B cell (primary cell): ENCODE data around the gene GJA9. TPM values are rescaled to one million over a fixed set of nuclear protein-coding genes. Genes with fewer than 3 reads are reported as not detected.

Experiments
- ATAC-seq: fragments of 200-7000 bp; cut with Tn5 transposase; one replicate; pipeline ENCODE4 v1.10.0; 2021; ENCODE audit warnings: low read depth, mild to moderate bottlenecking, moderate number of reproducible peaks, moderate library complexity
- CTCF ChIA-PET: fragments of 350-600 bp; sonication (Branson Sonifier 250); formaldehyde crosslinking; loops from one replicate; lab custom pipeline; 2021; ENCODE audit warnings: antibody characterized with exemption, inconsistent platforms; lab: Charles Lee
- POLR2A ChIA-PET: fragments of 350-600 bp; sonication (Branson Sonifier 250); formaldehyde crosslinking; loops from one replicate; lab custom pipeline; 2021; ENCODE audit warnings: antibody characterized with exemption; lab: Charles Lee
- DNase-seq: peaks from one replicate; pipeline ENCODE4 v3.0.0; 2013
- H2AFZ ChIP-seq: 2 replicates; pipeline ENCODE4 v1.6.1; 2012; ENCODE audit warnings: mild to moderate bottlenecking, low read depth, low read length; ENCODE audit not compliant: insufficient read depth, poor library complexity, severe bottlenecking
- H3K27ac ChIP-seq, 2 donors: 1 replicate in 1 of 2; 2 replicates in 1 of 2; pipeline ENCODE4 v1.5.1; 2012 to 2013; ENCODE audit warnings: low read length in 2 of 2, mild to moderate bottlenecking in 2 of 2, moderate library complexity in 1 of 2
- H3K27me3 ChIP-seq, 4 experiments: fragments of 200-600 bp in 1 of 4; sonication (generic) in 1 of 4; replicated peaks in 1 of 4; 1 replicate in 2 of 4; 2 replicates in 2 of 4; pipeline versions ENCODE4 v1.6.1 to v1.7.0; 2013 to 2016; ENCODE audit warnings: low read length in 3 of 4, mild to moderate bottlenecking in 2 of 4, mixed read lengths in 1 of 4, moderate library complexity in 1 of 4; ENCODE audit not compliant: insufficient read depth in 4 of 4, control insufficient read depth in 3 of 4; ENCODE audit errors: control extremely low read depth in 1 of 4
- H3K36me3 ChIP-seq, 2 experiments: replicated peaks in 1 of 2; 1 replicate in 1 of 2; 2 replicates in 1 of 2; pipeline versions ENCODE4 v1.6.1 to v1.7.1; 2013; ENCODE audit warnings: low read length in 1 of 2; ENCODE audit not compliant: insufficient read depth in 2 of 2, control insufficient read depth in 1 of 2; ENCODE audit errors: control extremely low read depth in 1 of 2, extremely low read depth in 1 of 2
- H3K4me1 ChIP-seq, 2 donors: fragments of 200-600 bp in 1 of 2; sonication (generic) in 1 of 2; 1 replicate in 1 of 2; 2 replicates in 1 of 2; pipeline versions ENCODE4 v1.5.1 to v1.6.1; 2013 to 2017; ENCODE audit warnings: low read length in 2 of 2; ENCODE audit not compliant: control insufficient read depth in 2 of 2, insufficient read depth in 2 of 2
- H3K4me2 ChIP-seq: replicated peaks from 2 replicates; pipeline ENCODE3; 2012; ENCODE audit warnings: mild to moderate bottlenecking, low read depth, low read length; ENCODE audit not compliant: poor library complexity, severe bottlenecking
- H3K4me3 ChIP-seq, 5 experiments: fragments of 200-600 bp in 1 of 5; sonication (generic) in 1 of 5; 1 replicate in 3 of 5; 2 replicates in 2 of 5; pipeline versions ENCODE4 v1.5.1 to v1.7.0; 2011 to 2016; ENCODE audit warnings: low read length in 4 of 5, mild to moderate bottlenecking in 4 of 5, low read depth in 2 of 5, control low read depth in 1 of 5, moderate library complexity in 1 of 5; ENCODE audit not compliant: insufficient read depth in 1 of 5; ENCODE audit errors: control extremely low read depth in 1 of 5, extremely low read depth in 1 of 5
- H3K79me2 ChIP-seq: fragments of 200-600 bp; sonication (generic); one replicate; pipeline ENCODE4 v1.6.0; 2016; ENCODE audit warnings: low read length; ENCODE audit not compliant: control insufficient read depth, insufficient read depth
- H3K9ac ChIP-seq: fragments of 200-600 bp; sonication (generic); 2 replicates; pipeline ENCODE4 v1.6.1; 2017; ENCODE audit warnings: mild to moderate bottlenecking, low read length, moderate library complexity
- H3K9me3 ChIP-seq, 3 donors: one replicate each; pipeline versions ENCODE4 v1.6.1 to v1.7.1; 2013; ENCODE audit warnings: low read length in 2 of 3; ENCODE audit not compliant: control insufficient read depth in 2 of 3, insufficient read depth in 1 of 3; ENCODE audit errors: control extremely low read depth in 1 of 3
- H4K20me1 ChIP-seq: 2 replicates; pipeline ENCODE4 v1.6.0; 2012; ENCODE audit warnings: mild to moderate bottlenecking, low read length; ENCODE audit not compliant: insufficient read depth, control insufficient read depth, poor library complexity, severe bottlenecking
- H3K27ac Mint-ChIP-seq: one replicate; pipeline ENCODE4 v1.8.0; 2021; ENCODE audit warnings: mixed read lengths
- H3K27me3 Mint-ChIP-seq: one replicate; pipeline ENCODE4 v1.8.0; 2021; ENCODE audit warnings: mixed read lengths
- H3K4me1 Mint-ChIP-seq: one replicate; pipeline ENCODE4 v1.8.0; 2021; ENCODE audit warnings: mixed read lengths
- H3K4me3 Mint-ChIP-seq: one replicate; pipeline ENCODE4 v1.8.0; 2021; ENCODE audit warnings: mixed read lengths
- H3K9me3 Mint-ChIP-seq: one replicate; pipeline ENCODE4 v1.8.0; 2022; ENCODE audit warnings: mixed read lengths; ENCODE audit not compliant: insufficient read depth
- CTCF ChIP-seq: fragments of 200-600 bp; IDR thresholded peaks from one replicate; pipeline ENCODE4 v1.8.0; 2022; ENCODE audit warnings: antibody characterized with exemption, mild to moderate bottlenecking
- EZH2 ChIP-seq: IDR thresholded peaks from 2 replicates; pipeline ENCODE4 v1.6.1; 2012; ENCODE audit warnings: borderline replicate concordance, low read depth, mild to moderate bottlenecking, moderate library complexity, low read length; ENCODE audit not compliant: insufficient read depth, poor library complexity, severe bottlenecking
- WGBS: methylation state at CpG from one replicate; pipeline ENCODE4 v1.1.5; 2013; ENCODE audit warnings: missing lambda C conversion rate; ENCODE audit not compliant: insufficient coverage; 5-methylcytosine and 5-hydroxymethylcytosine counted together
- intact Hi-C: fragments of 100-400 bp; cut with micrococcal nuclease; formaldehyde crosslinking; loops from one replicate; pipeline ENCODE4 v1.10.0; 2022
- polyA plus RNA-seq: library from polyadenylated mRNA; depleted of rRNA; stranded (reverse); fragments of >200 nt; gene quantifications from 2 replicates; pipeline ENCODE4 v1.2.3, GENCODE V29; 2012
- total RNA-seq, 2 donors: library from RNA; stranded (reverse); fragments of 120-200 nt in 1 of 2; gene quantifications; 1 replicate in 1 of 2; 2 replicates in 1 of 2; pipeline versions ENCODE4 v1.2.3 to v1.2.4, GENCODE V29; 2013 to 2022

Gene GJA9
- total and polyA plus RNA-seq, 2 donors (not counting 1 experiment from before 2014, with no cell fraction given), result not detected

DNA sequence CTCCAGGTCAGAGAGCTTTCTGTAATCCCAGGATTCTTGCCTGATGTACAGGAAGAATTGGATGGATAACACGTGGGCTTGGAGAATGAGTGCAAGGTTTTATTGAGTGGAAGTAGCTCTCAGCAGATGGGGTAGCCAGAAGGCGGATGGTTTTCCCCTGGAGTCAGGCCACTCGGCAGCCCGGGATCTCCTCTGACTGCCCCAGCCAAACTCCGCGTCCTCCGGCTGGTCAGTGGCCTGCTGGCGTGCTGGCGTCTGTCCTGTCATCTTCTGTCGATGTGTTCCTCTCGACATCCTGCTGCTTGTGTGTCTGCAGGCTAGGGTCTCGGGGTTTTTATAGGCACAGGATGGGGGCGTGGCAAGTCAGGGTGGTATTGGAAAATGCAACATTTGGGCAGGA, 27.4 kb upstream of the GJA9 start:
- Mint-ChIP-seq H3K27ac (no peak overlapping the region), H3K9me3 (peaks cover 4% of the 10 kb centered on the region), H3K27me3 (no peaks in the 10 kb centered on the region), H3K4me3 (no peak overlapping the region), H3K4me1 (no peaks in the 10 kb centered on the region)
- ATAC-seq (no peak), DNase-seq (no peak)
- POLR2A ChIA-PET, result no interaction called here
- H3K36me3 ChIP-seq, result no peaks in the 10 kb centered on the region
- intact Hi-C loops, result no loop called here
- H3K4me3 ChIP-seq, result no peak overlapping the region
- no peak overlapping the region for H3K4me2 ChIP-seq
- no peak overlapping the region for H3K27ac ChIP-seq
- no peaks in the 10 kb centered on the region for H4K20me1 ChIP-seq
- H3K9ac ChIP-seq, result no peak overlapping the region
- TF ChIP-seq EZH2, result no peak
- no peak for TF ChIP-seq CTCF
- 95% methylated on average over 11 of the region's 13 CpGs for WGBS
- no peaks in the 10 kb centered on the region for H3K27me3 ChIP-seq
- H2AFZ ChIP-seq, result no peak overlapping the region
- no peaks in the 10 kb centered on the region for H3K4me1 ChIP-seq
- H3K79me2 ChIP-seq, result no peaks in the 10 kb centered on the region
- peaks cover 2 to 17% (median 4%) of the 10 kb centered on the region in 3 donors for H3K9me3 ChIP-seq
- CTCF ChIA-PET, result no interaction called here

DNA sequence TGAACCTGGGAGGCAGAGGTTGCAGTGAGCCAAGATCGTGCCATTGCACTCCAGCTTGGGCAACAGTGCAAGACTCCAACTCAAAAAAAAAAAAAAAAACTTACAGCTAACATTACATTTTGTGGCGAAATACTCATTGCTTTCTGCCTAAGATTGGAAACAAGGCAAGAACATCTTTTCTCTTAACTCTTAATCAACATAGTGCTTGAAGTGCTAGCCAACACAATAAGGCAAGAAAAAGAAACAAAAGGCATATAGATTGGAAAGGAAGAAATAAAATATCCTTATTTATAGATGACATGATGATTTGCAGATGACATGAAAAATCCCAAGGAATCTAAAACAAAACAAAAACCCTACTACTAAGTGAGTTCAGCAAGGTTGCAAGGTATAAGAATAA, 24.6 kb upstream of the GJA9 start:
- DNase-seq (no peak), ATAC-seq (no peak)
- ChIA-PET CTCF (no interaction called here), POLR2A (no interaction called here)
- TF ChIP-seq CTCF (no peak), EZH2 (no peak)
- no peak overlapping the region for H3K4me3 ChIP-seq
- no peaks in the 10 kb centered on the region for H4K20me1 ChIP-seq
- H3K9me3 Mint-ChIP-seq, result peaks cover 4% of the 10 kb centered on the region
- H3K4me3 Mint-ChIP-seq, result no peak overlapping the region
- H3K27me3 ChIP-seq, result no peaks in the 10 kb centered on the region
- H3K4me1 ChIP-seq, result no peaks in the 10 kb centered on the region
- H3K36me3 ChIP-seq, result no peaks in the 10 kb centered on the region
- no peaks in the 10 kb centered on the region for H3K4me1 Mint-ChIP-seq
- H3K79me2 ChIP-seq, result no peaks in the 10 kb centered on the region
- 100% methylated on average over 1 of the region's 2 CpGs for WGBS
- intact Hi-C loops, result no loop called here
- no peaks in the 10 kb centered on the region for H3K27me3 Mint-ChIP-seq
- H2AFZ ChIP-seq, result no peak overlapping the region
- no peak overlapping the region for H3K4me2 ChIP-seq
- H3K9ac ChIP-seq, result no peak overlapping the region
- no peak overlapping the region for H3K27ac ChIP-seq
- H3K27ac Mint-ChIP-seq, result no peak overlapping the region
- H3K9me3 ChIP-seq, result peaks cover 2 to 17% (median 4%) of the 10 kb centered on the region in 3 donors
